GM21737 (cell line): ENCODE data around the gene STAC3.

Experiments
- ATAC-seq: cut with Tn5 transposase; IDR thresholded peaks from one replicate; pipeline ENCODE4 v1.9.1; 2021; ENCODE audit warnings: mild to moderate bottlenecking, moderate library complexity; ENCODE audit not compliant: unreplicated experiment

Gene STAC3

GRCh38 chr12:57195611-57196371, 55.2 kb downstream of the STAC3 start:
- ATAC-seq: no peak

GRCh38 chr12:57195186-57195585, 55.8 kb downstream of the STAC3 start:
- no peak for ATAC-seq

- no peak for ATAC-seq
Measured at GRCh38 chr12:57194253-57194652, 56.7 kb downstream of the STAC3 start.

DNA sequence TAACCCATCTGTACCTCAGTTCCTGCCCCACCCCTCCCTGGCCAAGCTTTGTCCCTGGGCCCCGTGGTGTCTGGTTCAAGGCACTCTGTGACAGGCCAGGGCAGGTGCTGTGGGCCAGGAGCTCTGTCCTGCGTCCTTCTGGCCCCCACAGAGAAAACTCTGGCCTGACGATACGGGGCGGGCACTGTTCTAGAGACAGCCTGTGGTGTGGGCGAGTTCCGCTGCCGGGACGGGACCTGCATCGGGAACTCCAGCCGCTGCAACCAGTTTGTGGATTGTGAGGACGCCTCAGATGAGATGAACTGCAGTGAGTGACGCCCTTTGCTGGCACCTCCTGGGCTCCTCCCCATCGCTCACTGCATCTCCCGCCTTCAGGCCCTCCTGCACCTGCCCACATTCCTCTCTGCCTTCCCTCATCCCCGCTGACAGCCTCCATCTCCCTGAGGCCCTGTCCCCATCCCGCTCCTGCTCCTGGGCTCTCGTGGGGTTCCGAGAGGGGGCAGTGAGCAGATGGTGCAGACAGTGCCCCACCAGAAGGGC, 57.2 kb downstream of the STAC3 start:
- ATAC-seq: no peak
